Muscle layer of duodenum (tissue), 2 donors: ENCODE data around the gene COL7A1.

Experiments used
- H3K27ac ChIP-seq: one replicate; pipeline ENCODE4 v1.7.0; 2013; ENCODE audit warnings: mild to moderate bottlenecking, low read length
- H3K27me3 ChIP-seq: one replicate; pipeline ENCODE4 v1.7.0; 2013; ENCODE audit warnings: low read depth, mild to moderate bottlenecking, control low read depth, low read length
- H3K36me3 ChIP-seq, 2 donors: one replicate each; pipeline ENCODE4 v1.7.0; 2013; ENCODE audit warnings: low read length in 2 of 2, control low read depth in 1 of 2, mild to moderate bottlenecking in 1 of 2; ENCODE audit not compliant: insufficient read depth in 2 of 2, control insufficient read depth in 1 of 2
- H3K4me1 ChIP-seq, 2 donors: one replicate each; pipeline ENCODE4 v1.7.0; 2013; ENCODE audit warnings: low read length in 2 of 2, mild to moderate bottlenecking in 2 of 2, control low read depth in 1 of 2, moderate library complexity in 1 of 2; ENCODE audit not compliant: insufficient read depth in 2 of 2, control insufficient read depth in 1 of 2
- H3K4me3 ChIP-seq, 2 donors: one replicate each; pipeline ENCODE4 v1.7.0; 2013; ENCODE audit warnings: low read length in 2 of 2, low read depth in 1 of 2, mild to moderate bottlenecking in 1 of 2
- H3K9me3 ChIP-seq, 2 donors: one replicate each; pipeline ENCODE4 v1.7.0; 2013; ENCODE audit warnings: low read length in 2 of 2, control low read depth in 1 of 2, mild to moderate bottlenecking in 1 of 2; ENCODE audit not compliant: control insufficient read depth in 1 of 2
- donor health status: healthy.

Gene COL7A1

GRCh38 chr3:48597408-48597800 is 2.3 kb upstream of the COL7A1 start:
- Histone ChIP-seq H3K27ac (peak overlapping the region; percentile 88), H3K9me3 (no peaks in the 10 kb centered on the region), H3K27me3 (peaks cover 4% of the 10 kb centered on the region), H3K4me3 (no peak overlapping the region), H3K4me1 (peaks cover 13 to 44% of the 10 kb centered on the region in 2 donors), H3K36me3 (peaks cover 42 to 49% of the 10 kb centered on the region in 2 donors)

GRCh38 chr3:48596676-48597407 is 1.7 kb upstream of the COL7A1 start:
- Histone ChIP-seq H3K27me3 (peaks cover 4% of the 10 kb centered on the region), H3K9me3 (no peaks in the 10 kb centered on the region), H3K36me3 (peaks cover 42 to 43% of the 10 kb centered on the region in 2 donors), H3K4me3 (no peak overlapping the region), H3K27ac (peak overlapping the region; percentile 88), H3K4me1 (peaks cover 13 to 44% of the 10 kb centered on the region in 2 donors)

GRCh38 chr3:48596157-48596556 is 1.0 kb upstream of the COL7A1 start:
- Histone ChIP-seq H3K27me3 (peaks cover 4% of the 10 kb centered on the region), H3K4me1 (peaks cover 13 to 44% of the 10 kb centered on the region in 2 donors), H3K4me3 (no peak overlapping the region), H3K36me3 (peaks cover 36% of the 10 kb centered on the region in 2 donors), H3K27ac (peak overlapping the region; percentile 16), H3K9me3 (no peaks in the 10 kb centered on the region)

GRCh38 chr3:48595526-48596121 is 495 bp upstream of the COL7A1 start:
- no peaks in the 10 kb centered on the region for H3K9me3 ChIP-seq
- H3K4me1 ChIP-seq = peaks cover 13 to 44% of the 10 kb centered on the region in 2 donors
- H3K4me3 ChIP-seq = peak overlapping the region in 1 of 2 donors; percentile 53
- peaks cover 4% of the 10 kb centered on the region for H3K27me3 ChIP-seq
- peaks cover 30 to 31% of the 10 kb centered on the region in 2 donors for H3K36me3 ChIP-seq
- H3K27ac ChIP-seq = peak overlapping the region; percentile 16

- no peaks in the 10 kb centered on the region for H3K9me3 ChIP-seq
- H3K4me1 ChIP-seq = peaks cover 13 to 36% of the 10 kb centered on the region in 2 donors
- H3K36me3 ChIP-seq = peaks cover 20 to 21% of the 10 kb centered on the region in 2 donors
- peaks cover 4% of the 10 kb centered on the region for H3K27me3 ChIP-seq
- H3K4me3 ChIP-seq = peak overlapping the region; percentile 21 to 53
- no peak overlapping the region for H3K27ac ChIP-seq
Observed at GRCh38 chr3:48594417-48595049, 596 bp downstream of the COL7A1 start.

- peaks cover 4% of the 10 kb centered on the region for H3K27me3 ChIP-seq
- H3K9me3 ChIP-seq = no peaks in the 10 kb centered on the region
- peaks cover 4 to 24% of the 10 kb centered on the region in 2 donors for H3K4me1 ChIP-seq
- peaks cover 8 to 10% of the 10 kb centered on the region in 2 donors for H3K36me3 ChIP-seq
- H3K4me3 ChIP-seq = no peak overlapping the region
- no peak overlapping the region for H3K27ac ChIP-seq
Observed at GRCh38 chr3:48593337-48593736, 1.8 kb downstream of the COL7A1 start.

GRCh38 chr3:48592519-48593087 is 2.5 kb downstream of the COL7A1 start:
- no peak overlapping the region for H3K4me3 ChIP-seq
- peaks cover under 1 to 4% of the 10 kb centered on the region in 2 donors for H3K36me3 ChIP-seq
- H3K4me1 ChIP-seq = peaks cover 4 to 17% of the 10 kb centered on the region in 2 donors
- no peak overlapping the region for H3K27ac ChIP-seq
- H3K27me3 ChIP-seq = peaks cover 4% of the 10 kb centered on the region
- no peaks in the 10 kb centered on the region for H3K9me3 ChIP-seq

GRCh38 chr3:48591886-48592518 is 3.1 kb downstream of the COL7A1 start:
- Histone ChIP-seq H3K4me3 (no peak overlapping the region), H3K27me3 (peaks cover 4% of the 10 kb centered on the region), H3K9me3 (no peaks in the 10 kb centered on the region), H3K27ac (no peak overlapping the region), H3K4me1 (peaks cover 4 to 16% of the 10 kb centered on the region in 2 donors), H3K36me3 (peaks cover 0 to 3% of the 10 kb centered on the region in 2 donors)

GRCh38 chr3:48591436-48591835 is 3.7 kb downstream of the COL7A1 start:
- Histone ChIP-seq H3K27me3 (peaks cover 4% of the 10 kb centered on the region), H3K4me1 (peaks cover 4 to 16% of the 10 kb centered on the region in 2 donors), H3K9me3 (no peaks in the 10 kb centered on the region), H3K36me3 (peaks cover 0 to 8% of the 10 kb centered on the region in 2 donors), H3K4me3 (no peak overlapping the region), H3K27ac (no peak overlapping the region)

- H3K27me3 ChIP-seq = no peaks in the 10 kb centered on the region
- H3K36me3 ChIP-seq = peaks cover 0 to 8% of the 10 kb centered on the region in 2 donors
- H3K4me3 ChIP-seq = no peak overlapping the region
- no peaks in the 10 kb centered on the region for H3K9me3 ChIP-seq
- H3K27ac ChIP-seq = no peak overlapping the region
- H3K4me1 ChIP-seq = no peaks in the 10 kb centered on the region
Observed at GRCh38 chr3:48588230-48588629, 6.9 kb downstream of the COL7A1 start.

GRCh38 chr3:48587686-48588085 is 7.4 kb downstream of the COL7A1 start:
- Histone ChIP-seq H3K9me3 (no peaks in the 10 kb centered on the region), H3K36me3 (peaks cover 0 to 8% of the 10 kb centered on the region in 2 donors), H3K27me3 (no peaks in the 10 kb centered on the region), H3K4me3 (no peak overlapping the region), H3K4me1 (no peaks in the 10 kb centered on the region), H3K27ac (no peak overlapping the region)
